Measurements from ENCODE around the gene MAN2A2. TPM values are rescaled to one million over a fixed set of nuclear protein-coding genes. Genes with fewer than 3 reads are reported as not detected.

The MAN2A2 gene
- 27.5 to 32.0 TPM (median 30.1 TPM) in 5 replicates for total RNA-seq (2022; extraction: Qiagen RNA extraction; ENCODE audit: low read depth)

DNA sequence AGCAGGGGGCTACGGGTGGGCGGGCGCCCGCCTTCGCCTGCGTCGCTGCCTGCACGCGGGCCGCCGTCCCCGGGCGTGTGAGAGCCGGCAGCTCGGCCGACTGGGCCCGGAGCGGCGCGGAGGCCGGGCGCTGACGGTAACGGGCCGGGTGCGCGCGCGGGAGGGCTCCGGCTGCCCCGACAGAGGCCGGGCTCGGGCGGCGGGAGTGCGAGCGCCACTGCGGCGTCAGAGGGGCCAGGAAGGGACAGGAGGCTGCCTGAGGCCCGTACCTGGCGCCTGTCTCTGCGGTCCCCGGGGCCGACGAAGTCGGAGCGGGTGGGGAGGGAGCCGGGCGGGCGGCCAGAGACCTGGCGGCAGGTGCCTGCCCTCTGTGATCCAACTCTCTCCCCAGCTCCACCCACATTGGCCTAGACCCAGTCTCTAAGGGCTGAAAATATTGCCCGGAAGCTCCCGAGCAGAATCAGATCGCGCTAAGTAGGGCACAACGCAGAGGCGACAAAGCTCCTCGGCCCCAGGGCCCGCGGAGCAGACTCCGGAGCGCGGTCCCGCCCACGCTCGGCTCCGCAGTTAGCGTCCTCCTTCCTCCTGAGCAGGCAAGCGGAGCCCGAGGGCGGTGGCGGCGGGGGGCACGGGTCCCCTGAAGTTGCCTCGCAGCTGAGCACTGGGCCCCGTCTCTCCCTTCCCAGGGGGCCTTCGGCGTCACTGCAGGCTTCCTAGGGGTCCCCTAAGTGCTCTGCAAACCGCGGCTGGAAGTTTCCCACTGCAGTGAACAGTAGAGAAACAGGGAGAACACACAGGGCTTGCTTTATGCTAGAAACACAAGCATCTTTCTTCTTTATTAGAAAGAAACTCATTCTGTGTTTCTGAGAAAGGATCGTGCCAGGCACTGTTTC is at the start of gene MAN2A2:
Gene MAN2A2 (plus strand): TSS at position 463 of the 893 bp plus-strand sequence. CDS start 906 bp downstream, outside the sequence.

DNA sequence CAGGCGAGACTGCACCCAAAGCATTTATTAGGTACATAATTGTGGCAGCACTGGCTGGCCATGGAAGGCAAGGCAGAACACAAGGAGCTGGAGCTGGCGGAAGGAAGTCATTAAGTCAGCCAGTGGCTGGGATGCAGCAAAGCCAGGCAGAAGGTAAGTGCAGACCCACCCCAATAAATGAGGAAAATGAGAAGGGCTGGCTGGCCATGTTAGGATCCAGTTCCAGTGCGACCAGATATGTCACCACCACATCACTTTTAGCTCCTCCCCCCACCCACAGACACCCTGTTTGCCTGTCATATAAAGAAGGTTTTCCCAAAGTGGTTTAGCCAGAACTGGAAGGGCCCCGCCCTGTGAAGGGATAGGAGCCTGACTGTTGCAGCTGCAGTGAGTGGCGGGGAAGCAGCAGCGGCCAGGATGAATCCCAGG is 34.8 kb upstream of the MAN2A2 start, which contains the start of gene FURIN:
Gene FURIN (plus strand): TSS at position 328 of the 429 bp plus-strand sequence. CDS start 7,153 bp downstream, outside the sequence.

DNA sequence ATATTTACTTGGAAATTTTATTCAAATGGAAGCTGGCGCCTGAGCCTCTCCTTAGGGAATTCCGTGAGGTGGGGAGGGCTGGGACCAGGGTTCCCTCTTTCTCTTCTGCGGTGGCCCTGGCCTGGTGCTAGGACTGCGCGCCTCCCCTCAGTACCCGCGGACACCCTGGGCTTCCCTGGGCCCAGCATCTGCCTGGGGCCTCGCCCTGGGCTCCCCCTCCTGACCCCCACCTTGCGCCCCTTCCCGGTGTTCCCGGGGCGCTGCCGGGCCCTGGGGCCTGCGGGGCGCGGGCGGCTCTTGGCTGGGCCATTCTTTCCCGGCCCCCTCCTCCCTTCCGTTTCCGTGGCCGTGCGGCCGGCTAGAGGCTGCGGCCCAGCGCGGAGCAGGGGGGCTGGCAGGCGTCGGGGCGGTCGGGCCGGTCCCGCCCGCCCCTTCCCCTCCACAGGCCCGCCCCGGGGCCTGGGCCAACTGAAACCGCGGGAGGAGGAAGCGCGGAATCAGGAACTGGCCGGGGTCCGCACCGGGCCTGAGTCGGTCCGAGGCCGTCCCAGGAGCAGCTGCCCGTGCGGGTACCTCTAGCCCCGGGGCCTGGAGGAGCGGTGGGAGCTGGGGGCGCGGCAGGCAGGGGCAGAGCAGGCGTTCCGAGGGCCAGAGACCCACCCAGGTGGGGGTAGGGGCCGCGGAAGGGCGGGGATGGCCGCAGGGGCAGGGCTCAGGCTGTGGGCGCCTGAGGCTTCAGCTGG is 19.0 kb upstream of the MAN2A2 start, which contains the start of gene FES:
Gene FES (plus strand): TSS at position 529 of the 743 bp plus-strand sequence. CDS start 542 bp downstream, outside the sequence.

DNA sequence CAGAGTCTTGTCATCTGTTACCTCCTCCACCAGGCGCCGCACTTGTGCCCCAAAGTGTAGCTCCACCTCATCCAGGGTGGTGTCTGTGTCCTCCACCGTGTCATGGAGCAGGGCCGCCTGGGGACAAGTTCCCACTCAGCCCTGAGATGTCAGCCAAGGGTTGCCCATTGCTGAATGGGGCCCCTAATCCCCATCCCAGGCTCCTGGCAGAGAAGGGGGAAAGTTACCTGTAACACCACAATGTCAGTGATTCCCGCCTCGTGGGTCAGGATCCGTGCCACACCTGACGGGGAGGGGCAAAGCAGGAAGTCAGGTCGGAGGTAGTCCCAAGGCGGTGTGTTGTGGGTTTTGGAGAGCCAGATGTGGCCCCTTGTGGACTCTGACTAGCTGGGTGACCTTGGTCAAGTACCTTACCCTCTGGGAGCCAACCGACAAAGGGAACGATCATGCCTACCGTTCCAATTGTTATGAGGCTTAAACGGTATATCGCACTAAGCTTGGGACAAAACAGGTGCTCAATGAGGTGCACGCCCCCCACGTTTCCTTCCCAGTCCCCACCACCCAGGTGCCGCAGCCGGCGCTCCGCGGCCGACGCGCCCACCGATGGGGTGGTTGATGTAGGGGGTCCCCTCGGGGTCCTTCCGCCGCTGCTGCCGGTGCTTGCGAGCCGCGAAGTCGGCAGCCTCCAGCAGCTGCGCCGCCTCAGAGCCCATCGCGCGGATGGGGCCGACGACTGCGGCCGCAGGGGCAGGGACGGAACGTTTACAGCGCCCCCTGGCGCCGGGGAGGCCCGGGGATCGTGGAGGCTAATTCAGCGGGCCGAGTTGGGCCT is 28.9 kb downstream of the MAN2A2 start, which contains the start of gene HDDC3:
Gene HDDC3 (minus strand): TSS at position 722 of the 832 bp plus-strand sequence. CDS start 9 bp downstream, at position 713.

DNA sequence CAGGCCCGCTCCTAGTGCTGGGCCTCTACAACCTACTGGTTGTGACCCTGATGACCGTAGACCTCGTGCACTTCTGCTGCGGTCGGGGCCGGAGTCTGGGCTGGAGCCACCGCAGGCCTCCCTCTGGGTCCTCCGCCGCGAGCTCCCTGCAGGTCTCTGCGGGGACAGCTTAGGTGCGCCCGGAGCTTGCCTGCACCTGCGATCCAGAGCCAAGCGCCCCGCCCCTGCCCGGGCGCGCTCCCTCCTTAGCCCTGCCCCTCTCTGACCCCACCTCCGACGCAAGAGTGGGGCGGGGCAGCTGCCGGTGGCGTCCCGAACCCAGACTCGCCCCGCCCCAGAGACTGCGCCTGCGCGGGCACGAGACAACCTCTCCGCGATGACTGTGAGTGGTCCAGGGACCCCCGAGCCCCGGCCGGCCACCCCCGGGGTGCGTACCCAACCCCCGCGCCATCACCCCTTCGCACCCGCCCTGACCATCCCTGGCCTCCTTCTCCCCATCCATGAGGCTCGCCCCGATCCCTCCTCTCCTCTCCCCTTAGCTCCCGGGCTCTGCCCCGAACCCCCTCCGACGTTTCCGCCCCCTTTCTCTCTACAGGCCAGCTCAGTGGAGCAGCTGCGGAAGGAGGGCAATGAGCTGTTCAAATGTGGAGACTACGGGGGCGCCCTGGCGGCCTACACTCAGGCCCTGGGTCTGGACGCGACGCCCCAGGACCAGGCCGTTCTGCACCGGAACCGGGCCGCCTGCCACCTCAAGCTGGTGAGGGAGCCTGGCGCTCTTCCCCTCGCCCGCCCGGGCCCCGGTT is 32.0 kb downstream of the MAN2A2 start, which contains the start of gene UNC45A:
Gene UNC45A (plus strand): TSS at position 337 of the 803 bp plus-strand sequence. CDS start 40 bp downstream, at position 377.

DNA sequence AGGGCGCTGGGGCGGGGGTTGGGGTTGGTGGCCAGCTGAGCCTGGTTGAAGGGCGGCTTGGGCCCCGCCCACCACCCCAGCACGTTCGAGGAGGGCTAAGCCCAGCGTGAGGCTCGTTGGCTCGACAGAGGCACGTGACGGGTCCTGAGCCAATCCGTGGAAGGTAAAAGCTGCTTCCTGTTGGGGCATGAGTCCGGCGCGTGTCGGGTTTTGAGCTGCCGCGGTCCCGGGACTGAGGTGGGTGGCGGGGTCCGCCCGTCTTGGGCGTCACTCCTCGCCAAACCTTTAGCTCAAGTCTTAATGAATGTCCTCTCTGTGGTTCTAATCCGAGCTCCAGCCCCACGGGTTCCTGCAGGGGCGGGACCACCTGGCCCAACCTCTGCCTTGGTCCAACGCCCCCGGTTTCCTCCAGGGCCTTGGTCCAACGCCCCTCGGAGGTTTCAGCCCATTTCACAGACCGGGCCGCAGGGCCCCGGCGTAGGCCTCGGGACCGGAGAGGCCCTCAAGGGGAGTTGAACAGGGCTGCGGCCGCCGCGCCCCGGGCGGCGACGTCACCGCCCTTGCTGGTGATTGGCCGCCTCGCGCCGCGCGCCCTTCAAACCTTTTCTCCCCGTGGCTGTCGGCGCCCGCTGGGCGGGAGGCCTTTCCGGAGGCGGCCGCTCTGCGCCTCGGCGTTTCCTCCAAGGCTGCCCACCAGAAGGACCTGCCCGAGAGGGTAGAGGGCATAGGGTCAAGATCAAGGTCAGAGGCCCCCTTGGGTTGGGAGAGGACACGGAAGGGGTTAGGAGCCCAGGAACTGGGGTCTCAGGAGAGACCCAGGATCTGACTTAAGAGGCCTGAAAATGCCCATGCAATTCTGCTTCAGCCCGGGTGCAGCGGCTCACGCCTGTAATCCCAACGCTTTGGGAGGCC is 51.9 kb downstream of the MAN2A2 start, which contains the start of gene RCCD1:
Gene RCCD1 (plus strand): TSS at position 173 of the 912 bp plus-strand sequence. CDS start 1,851 bp downstream, outside the sequence.

Other genes with a start within 250 kb of the MAN2A2 start
- gene BLM, start 186.0 kb upstream of the MAN2A2 start, total RNA-seq (2022; extraction: Qiagen RNA extraction; ENCODE audit: low read depth) = 12.1 to 15.5 TPM (median 12.4 TPM) in 5 replicates
- gene FURIN, start 34.7 kb upstream of the MAN2A2 start, total RNA-seq (2022; extraction: Qiagen RNA extraction; ENCODE audit: low read depth) = 47.3 to 60.2 TPM (median 51.6 TPM) in 5 replicates
- gene FES, start 18.8 kb upstream of the MAN2A2 start, total RNA-seq (2022; extraction: Qiagen RNA extraction; ENCODE audit: low read depth) = 0.69 to 0.88 TPM (median 0.71 TPM) in 5 replicates
- gene HDDC3, start 29.2 kb downstream of the MAN2A2 start, total RNA-seq (2022; extraction: Qiagen RNA extraction; ENCODE audit: low read depth) = 31.9 to 34.3 TPM (median 32.7 TPM) in 5 replicates
- 57.3 to 63.7 TPM (median 57.7 TPM) in 5 replicates for gene UNC45A, start 32.0 kb downstream of the MAN2A2 start, total RNA-seq (2022; extraction: Qiagen RNA extraction; ENCODE audit: low read depth)
- 25.3 to 40.0 TPM (median 33.0 TPM) in 5 replicates for gene RCCD1, start 51.6 kb downstream of the MAN2A2 start, total RNA-seq (2022; extraction: Qiagen RNA extraction; ENCODE audit: low read depth)
- 198 to 234 TPM (median 215 TPM) in 5 replicates for gene PRC1, start 91.2 kb downstream of the MAN2A2 start, total RNA-seq (2022; extraction: Qiagen RNA extraction; ENCODE audit: low read depth)
- gene VPS33B, start 119.3 kb downstream of the MAN2A2 start, total RNA-seq (2022; extraction: Qiagen RNA extraction; ENCODE audit: low read depth) = 13.6 to 20.3 TPM (median 14.7 TPM) in 5 replicates
- 0.02 to 0.03 TPM (median 0.03 TPM) in 4 of 5 replicates, not detected in the other for gene SV2B, start 197.0 kb downstream of the MAN2A2 start, total RNA-seq (2022; extraction: Qiagen RNA extraction; ENCODE audit: low read depth)